ENCODE data around the gene MOB2. TPM values are rescaled to one million over a fixed set of nuclear protein-coding genes. Genes with fewer than 3 reads are reported as not detected.

Gene MOB2
- polyA plus RNA-seq, 3 donors: 22.1 to 44.1 (median 22.5) TPM

GRCh38 chr11:1452744-1453143 is 33.8 kb downstream of the MOB2 start:
- Mint-ChIP-seq H3K36me3 (no peaks in the 10 kb centered on the region), H3K9me3 (peaks cover 0 to 1% (median 0%) of the 10 kb centered on the region in 7 donors), H3K27me3 (ENCODE audit: low read depth in 3 of 3) (peaks cover 3 to 8% (median 4%) of the 10 kb centered on the region in 3 donors), H3K4me3 (no peak overlapping the region), H3K4me1 (no peaks in the 10 kb centered on the region), H3K27ac (no peak overlapping the region)
- no peak overlapping the region for H3K27ac ChIP-seq (ENCODE audit: low read depth in 1 of 2, low read length in 2 of 2)
- no peak overlapping the region for H3K4me3 ChIP-seq (replicated peaks in 1 of 3; ENCODE audit: low read depth in 2 of 3, low read length in 3 of 3)
- DNase-seq: no peak
- no peaks in the 10 kb centered on the region for H4K20me1 ChIP-seq (ENCODE audit: insufficient read depth, low read length)
- H3K4me1 ChIP-seq (ENCODE audit: control insufficient read depth in 1 of 2, insufficient read depth in 2 of 2, low read length in 2 of 2): no peaks in the 10 kb centered on the region
- H2AFZ ChIP-seq (ENCODE audit: insufficient read depth, low read depth, low read length, poor library complexity, severe bottlenecking): no peak overlapping the region
- no peak overlapping the region for H3K4me2 ChIP-seq (replicated peaks; ENCODE audit: extremely low read depth, low read length, poor library complexity, severe bottlenecking)
- no peak overlapping the region for H3K9ac ChIP-seq (ENCODE audit: insufficient read depth, low read length, poor library complexity, severe bottlenecking)
- no peak for TF ChIP-seq CTCF (IDR thresholded peaks at IDR 0.05)
- H3K79me2 ChIP-seq (ENCODE audit: insufficient read depth, low read length): no peaks in the 10 kb centered on the region
- H3K9me3 ChIP-seq (replicated peaks in 1 of 2; ENCODE audit: control insufficient read depth in 1 of 2, insufficient read depth in 1 of 2, low read length in 2 of 2): no peaks in the 10 kb centered on the region
- H3K36me3 ChIP-seq (replicated peaks in 1 of 2; ENCODE audit: control insufficient read depth in 1 of 2, insufficient read depth in 2 of 2, low read length in 2 of 2): no peaks in the 10 kb centered on the region
- no peaks in the 10 kb centered on the region for H3K27me3 ChIP-seq (ENCODE audit: control insufficient read depth in 2 of 2, insufficient read depth in 2 of 2, low read length in 2 of 2)
- intact Hi-C loops (cut with micrococcal nuclease): no loop called here
- WGBS (ENCODE audit: insufficient coverage): 92% methylated on average over 12 of the region's 13 CpGs

- Histone ChIP-seq H3K79me2 (ENCODE audit: insufficient read depth, low read length) (no peaks in the 10 kb centered on the region), H2AFZ (ENCODE audit: insufficient read depth, low read depth, low read length, poor library complexity, severe bottlenecking) (no peak overlapping the region), H3K4me3 (replicated peaks in 1 of 3; ENCODE audit: low read depth in 2 of 3, low read length in 3 of 3) (no peak overlapping the region), H3K36me3 (replicated peaks in 1 of 2; ENCODE audit: control insufficient read depth in 1 of 2, insufficient read depth in 2 of 2, low read length in 2 of 2) (no peaks in the 10 kb centered on the region), H3K4me1 (ENCODE audit: control insufficient read depth in 1 of 2, insufficient read depth in 2 of 2, low read length in 2 of 2) (no peaks in the 10 kb centered on the region), H4K20me1 (ENCODE audit: insufficient read depth, low read length) (no peaks in the 10 kb centered on the region), H3K27me3 (ENCODE audit: control insufficient read depth in 2 of 2, insufficient read depth in 2 of 2, low read length in 2 of 2) (no peaks in the 10 kb centered on the region), H3K4me2 (replicated peaks; ENCODE audit: extremely low read depth, low read length, poor library complexity, severe bottlenecking) (no peak overlapping the region), H3K27ac (ENCODE audit: low read depth in 1 of 2, low read length in 2 of 2) (no peak overlapping the region), H3K9me3 (replicated peaks in 1 of 2; ENCODE audit: control insufficient read depth in 1 of 2, insufficient read depth in 1 of 2, low read length in 2 of 2) (no peaks in the 10 kb centered on the region), H3K9ac (ENCODE audit: insufficient read depth, low read length, poor library complexity, severe bottlenecking) (no peak overlapping the region)
- no peaks in the 10 kb centered on the region for H3K4me1 Mint-ChIP-seq
- H3K36me3 Mint-ChIP-seq: no peaks in the 10 kb centered on the region
- H3K27me3 Mint-ChIP-seq (ENCODE audit: low read depth in 3 of 3): peaks cover 3 to 8% (median 4%) of the 10 kb centered on the region in 3 donors
- intact Hi-C loops (cut with micrococcal nuclease): no loop called here
- no peak for DNase-seq
- H3K27ac Mint-ChIP-seq: no peak overlapping the region
- WGBS (ENCODE audit: insufficient coverage): 94% methylated on average over 25 of the region's 27 CpGs
- TF ChIP-seq CTCF (IDR thresholded peaks at IDR 0.05): no peak
- peaks cover 0 to 1% (median 0%) of the 10 kb centered on the region in 7 donors for H3K9me3 Mint-ChIP-seq
- no peak overlapping the region for H3K4me3 Mint-ChIP-seq
These were observed 34.7 kb downstream of the MOB2 start for GRCh38 chr11:1451781-1452470.

Data from CD14-positive monocyte (primary cell).